Sigmoid colon (tissue), 7 donors: ENCODE results near the gene THOC6. TPM values are rescaled to one million over a fixed set of nuclear protein-coding genes. Genes with fewer than 3 reads are reported as not detected.

Experiments
- DNase-seq: peaks from one replicate; pipeline ENCODE4 v3.0.0-alpha.2; 2019
- H3K27ac ChIP-seq, 4 donors: fragments of 200-600 bp; sonication (generic); one replicate each; pipeline ENCODE4 v1.5.1; 2016 to 2019; ENCODE audit warnings: mild to moderate bottlenecking in 1 of 4
- H3K27me3 ChIP-seq, 3 donors: fragments of 200-600 bp; sonication (generic); one replicate each; pipeline ENCODE4 v1.5.1; 2019; ENCODE audit warnings: mild to moderate bottlenecking in 1 of 3
- H3K36me3 ChIP-seq, 4 donors: fragments of 200-600 bp; sonication (generic); one replicate each; pipeline ENCODE4 v1.5.1; 2016 to 2019
- H3K4me1 ChIP-seq, 4 donors: fragments of 200-600 bp; sonication (generic); one replicate each; pipeline ENCODE4 v1.5.1; 2017 to 2019
- H3K4me3 ChIP-seq, 4 donors: fragments of 200-600 bp; sonication (generic); one replicate each; pipeline ENCODE4 v1.5.1; 2017 to 2019; ENCODE audit warnings: mild to moderate bottlenecking in 2 of 4, moderate library complexity in 1 of 4
- H3K9me3 ChIP-seq, 4 donors: fragments of 200-600 bp in 3 of 4; sonication (generic) in 3 of 4; one replicate each; pipeline versions ENCODE4 v1.5.1 to v1.6.1; 2013 to 2019
- CTCF ChIP-seq, 4 experiments: fragments of 450-650 bp in 3 of 4; fragments of 200-600 bp in 1 of 4; IDR thresholded peaks; one replicate each; pipeline ENCODE4 v1.5.1; 2016 to 2019; ENCODE audit warnings: antibody characterized with exemption in 4 of 4, mild to moderate bottlenecking in 3 of 4, moderate library complexity in 2 of 4
- EP300 ChIP-seq, 4 donors: sonication (generic); formaldehyde crosslinking; IDR thresholded peaks; one replicate each; pipeline ENCODE4 v1.6.1; 2017; ENCODE audit warnings: antibody characterized with exemption in 4 of 4
- POLR2A ChIP-seq, 2 donors: fragments of 450-650 bp; IDR thresholded peaks; one replicate each; pipeline ENCODE4 v1.6.1; 2016; ENCODE audit warnings: antibody characterized with exemption in 2 of 2, mild to moderate bottlenecking in 2 of 2, moderate library complexity in 2 of 2
- POLR2AphosphoS5 ChIP-seq, 4 donors: sonication (generic); formaldehyde crosslinking; IDR thresholded peaks; one replicate each; pipeline ENCODE4 v1.6.1; 2017; ENCODE audit warnings: antibody characterized with exemption in 4 of 4
- WGBS, 2 donors: extraction: QIAGEN DNeasy Blood & Tissue Kit; methylation state at CpG; one replicate each; pipeline ENCODE4 v1.1.7; 2013; 5-methylcytosine and 5-hydroxymethylcytosine counted together
- intact Hi-C: fragments of 100-400 bp; cut with DNase I; formaldehyde crosslinking; loops from one replicate; pipeline ENCODE4 v1.15.1; 2023
- polyA plus RNA-seq, 3 donors: library from polyadenylated mRNA; stranded (reverse); fragments of 200-250 nt; gene quantifications; one replicate each; pipeline ENCODE4 v1.2.3, GENCODE V29; 2013
- total RNA-seq, 4 donors: library from RNA; depleted of rRNA; stranded (reverse); fragments of >200 nt; gene quantifications; one replicate each; pipeline ENCODE4 v1.1.0, GENCODE V29; 2016
- donor health status: healthy with polysubstance abuse.
- donor health status: Bipolar disorder and iron deficiency.
- donor health status: healthy.

Gene THOC6
- total and polyA plus RNA-seq, 7 donors: 8.6 to 35.8 (median 15.8) TPM

GRCh38 chr16:3010510-3010909, 13.3 kb upstream of the THOC6 start:
- H3K36me3 ChIP-seq: no peaks in the 10 kb centered on the region
- H3K9me3 ChIP-seq: no peaks in the 10 kb centered on the region
- 94 to 95% methylated on average over 8 of the region's 8 CpGs for WGBS, 2 donors
- DNase-seq: no peak
- H3K4me3 ChIP-seq: no peak overlapping the region
- intact Hi-C loops: no loop called here
- peaks cover 24 to 87% (median 77%) of the 10 kb centered on the region in 3 donors for H3K27me3 ChIP-seq
- H3K27ac ChIP-seq: no peak overlapping the region
- TF ChIP-seq CTCF (IDR thresholded peaks at IDR 0.05) (no peak), POLR2A (IDR thresholded peaks at IDR 0.05) (no peak), POLR2AphosphoS5 (IDR thresholded peaks at IDR 0.05) (no peak), EP300 (IDR thresholded peaks at IDR 0.05) (no peak)
- no peaks in the 10 kb centered on the region for H3K4me1 ChIP-seq

GRCh38 chr16:3012246-3012645, 11.6 kb upstream of the THOC6 start:
- H3K9me3 ChIP-seq: no peaks in the 10 kb centered on the region
- WGBS, 2 donors: 13 to 34% methylated on average over 19 of the region's 19 CpGs
- TF ChIP-seq POLR2AphosphoS5 (IDR thresholded peaks at IDR 0.05) (no peak), EP300 (IDR thresholded peaks at IDR 0.05) (no peak)
- no peak overlapping the region for H3K4me3 ChIP-seq
- DNase-seq: no peak
- intact Hi-C loops: no loop called here
- H3K36me3 ChIP-seq: no peaks in the 10 kb centered on the region
- no peaks in the 10 kb centered on the region for H3K4me1 ChIP-seq
- peaks cover 23 to 76% (median 67%) of the 10 kb centered on the region in 3 donors for H3K27me3 ChIP-seq
- H3K27ac ChIP-seq: no peak overlapping the region

GRCh38 chr16:3012828-3013420, 10.9 kb upstream of the THOC6 start, which contains the start of gene CLDN9:
CLDN9 (plus strand) TSS chr16:3012923; CDS start chr16:3013363, 440 bp downstream.
- no peak within 1 kb of the TSS for H3K27ac ChIP-seq
- H3K9me3 ChIP-seq: no peaks in the 10 kb centered on the region
- H3K4me1 ChIP-seq: peaks cover 0 to 7% (median 4%) of the 10 kb centered on the region in 4 donors
- H3K36me3 ChIP-seq: no peaks in the 10 kb centered on the region
- WGBS, 2 donors: 27 to 43% methylated on average over 27 of the region's 27 CpGs
- intact Hi-C loops: no loop called here
- peaks cover 30 to 76% (median 67%) of the 10 kb centered on the region in 3 donors for H3K27me3 ChIP-seq
- TF ChIP-seq CTCF (IDR thresholded peaks at IDR 0.05) (no peak), EP300 (IDR thresholded peaks at IDR 0.05) (no peak), POLR2AphosphoS5 (IDR thresholded peaks at IDR 0.05) (no peak), POLR2A (IDR thresholded peaks at IDR 0.05) (no peak)
- H3K4me3 ChIP-seq: no peak within 1 kb of the TSS
- no peak for DNase-seq

- peaks cover 31 to 76% (median 67%) of the 10 kb centered on the region in 3 donors for H3K27me3 ChIP-seq
- TF ChIP-seq EP300 (IDR thresholded peaks at IDR 0.05) (no peak), POLR2AphosphoS5 (IDR thresholded peaks at IDR 0.05) (no peak), POLR2A (IDR thresholded peaks at IDR 0.05) (no peak), CTCF (IDR thresholded peaks at IDR 0.05) (no peak)
- 77 to 84% methylated on average over 27 of the region's 27 CpGs for WGBS, 2 donors
- no peaks in the 10 kb centered on the region for H3K9me3 ChIP-seq
- no peak overlapping the region for H3K4me3 ChIP-seq
- no peaks in the 10 kb centered on the region for H3K36me3 ChIP-seq
- intact Hi-C loops: no loop called here
- no peak for DNase-seq
- H3K4me1 ChIP-seq: peaks cover 0 to 10% (median 8%) of the 10 kb centered on the region in 4 donors
- no peak overlapping the region for H3K27ac ChIP-seq
These were observed 10.3 kb upstream of the THOC6 start for GRCh38 chr16:3013491-3013951.

- H3K4me3 ChIP-seq: no peak overlapping the region
- H3K9me3 ChIP-seq: no peaks in the 10 kb centered on the region
- peaks cover 0 to 10% (median 8%) of the 10 kb centered on the region in 4 donors for H3K4me1 ChIP-seq
- H3K27ac ChIP-seq: no peak overlapping the region
- H3K36me3 ChIP-seq: no peaks in the 10 kb centered on the region
- intact Hi-C loops: no loop called here
- no peak for DNase-seq
- 76 to 78% methylated on average over 12 of the region's 12 CpGs for WGBS, 2 donors
- TF ChIP-seq POLR2AphosphoS5 (IDR thresholded peaks at IDR 0.05): no peak
- TF ChIP-seq POLR2A (IDR thresholded peaks at IDR 0.05): no peak
- no peak for TF ChIP-seq CTCF (IDR thresholded peaks at IDR 0.05)
- TF ChIP-seq EP300 (IDR thresholded peaks at IDR 0.05): no peak
- H3K27me3 ChIP-seq: peaks cover 30 to 76% (median 67%) of the 10 kb centered on the region in 3 donors
These were observed 9.7 kb upstream of the THOC6 start for GRCh38 chr16:3013998-3014690.
